WTC11 (cell line): Measurements from ENCODE around the gene MARS1. TPM values are rescaled to one million over a fixed set of nuclear protein-coding genes. Genes with fewer than 3 reads are reported as not detected.

Experiments used
- ATAC-seq: fragments of 200-7000 bp; cut with Tn5 transposase; 2 replicates; pipeline ENCODE4 v1.10.0; 2021; ENCODE audit warnings: mild to moderate bottlenecking, moderate library complexity
- CTCF ChIA-PET: fragments of 300-600 bp; sonication (Branson Sonifier 250); formaldehyde crosslinking; loops from one replicate; lab custom pipeline; 2021; ENCODE audit warnings: antibody characterized with exemption; lab: Charles Lee
- POLR2A ChIA-PET: fragments of 350-600 bp; sonication (Branson Sonifier 250); formaldehyde crosslinking; loops from one replicate; lab custom pipeline; 2021; ENCODE audit warnings: antibody characterized with exemption; lab: Charles Lee
- DNase-seq: peaks from one replicate; pipeline ENCODE4 v3.0.0; 2021; ENCODE audit warnings: low spot score
- H3K27ac Mint-ChIP-seq: 2 replicates; pipeline ENCODE4 v1.8.0; 2021; ENCODE audit warnings: mixed read lengths
- H3K27me3 Mint-ChIP-seq: 2 replicates; pipeline ENCODE4 v1.8.0; 2021; ENCODE audit warnings: low read depth, mild to moderate bottlenecking, moderate library complexity, mixed read lengths
- H3K36me3 Mint-ChIP-seq: 2 replicates; pipeline ENCODE4 v1.8.0; 2021; ENCODE audit warnings: mixed read lengths
- H3K4me1 Mint-ChIP-seq: 2 replicates; pipeline ENCODE4 v1.8.0; 2022; ENCODE audit warnings: mixed read lengths
- H3K4me3 Mint-ChIP-seq: 2 replicates; pipeline ENCODE4 v1.8.0; 2021; ENCODE audit warnings: mild to moderate bottlenecking, moderate library complexity, mixed read lengths
- H3K9me3 Mint-ChIP-seq: 2 replicates; pipeline ENCODE4 v1.8.0; 2021; ENCODE audit warnings: mixed read lengths
- ELF4 ChIP-seq: sonication (generic); formaldehyde crosslinking; IDR thresholded peaks from 2 replicates; pipeline ENCODE4 v1.8.1; 2022; ENCODE audit warnings: low read depth, mild to moderate bottlenecking, moderate library complexity, missing genetic modification reagents
- GABPB1 ChIP-seq: sonication (generic); formaldehyde crosslinking; IDR thresholded peaks from 2 replicates; pipeline ENCODE4 v1.8.1; 2023; ENCODE audit warnings: mild to moderate bottlenecking, missing genetic modification reagents
- HMGA2 ChIP-seq: fragments of 250-450 bp; sonication (Bioruptor Pico); IDR thresholded peaks from 2 replicates; pipeline ENCODE4 v1.4.0; 2021; ENCODE audit warnings: mild to moderate bottlenecking, moderate library complexity
- MYBL2 ChIP-seq: sonication (generic); formaldehyde crosslinking; IDR thresholded peaks from 2 replicates; pipeline ENCODE4 v1.8.1; 2023; ENCODE audit warnings: mild to moderate bottlenecking, moderate library complexity, missing genetic modification reagents
- NFYB ChIP-seq: sonication (generic); formaldehyde crosslinking; conservative IDR thresholded peaks from 2 replicates; pipeline ENCODE4 v1.8.0; 2022; ENCODE audit warnings: low read depth, missing genetic modification reagents
- NR3C1 ChIP-seq: sonication (generic); formaldehyde crosslinking; conservative IDR thresholded peaks from 2 replicates; pipeline ENCODE4 v1.8.1; 2023; ENCODE audit warnings: low read depth, mild to moderate bottlenecking, missing genetic modification reagents
- OVOL2 ChIP-seq: fragments of 250-450 bp; sonication (Bioruptor Pico); IDR thresholded peaks from 2 replicates; pipeline ENCODE4 v1.9.0; 2021; ENCODE audit warnings: mild to moderate bottlenecking, borderline replicate concordance
- RELA ChIP-seq: sonication (generic); formaldehyde crosslinking; IDR thresholded peaks from 2 replicates; pipeline ENCODE4 v1.8.1; 2022; ENCODE audit warnings: missing genetic modification reagents, mild to moderate bottlenecking, borderline replicate concordance
- TCF7 ChIP-seq: sonication (generic); formaldehyde crosslinking; IDR thresholded peaks from 2 replicates; pipeline ENCODE4 v1.8.0; 2022; ENCODE audit warnings: mild to moderate bottlenecking, low read depth, missing genetic modification reagents, moderate library complexity
- TEAD1 ChIP-seq: sonication (generic); formaldehyde crosslinking; IDR thresholded peaks from 2 replicates; pipeline ENCODE4 v1.8.0; 2022; ENCODE audit warnings: mild to moderate bottlenecking, missing genetic modification reagents
- ZBTB21 ChIP-seq: sonication (generic); formaldehyde crosslinking; IDR thresholded peaks from 2 replicates; pipeline ENCODE4 v1.8.1; 2023; ENCODE audit warnings: mild to moderate bottlenecking, missing genetic modification reagents, borderline replicate concordance
- ZNF121 ChIP-seq: sonication (generic); formaldehyde crosslinking; IDR thresholded peaks from 2 replicates; pipeline ENCODE4 v1.8.0; 2023; ENCODE audit warnings: missing genetic modification reagents
- ZNF138 ChIP-seq: sonication (generic); formaldehyde crosslinking; conservative IDR thresholded peaks from 2 replicates; pipeline ENCODE4 v1.8.1; 2022; ENCODE audit warnings: mild to moderate bottlenecking, moderate library complexity, missing genetic modification reagents
- ZNF423 ChIP-seq: fragments of 250-450 bp; sonication (Bioruptor Pico); IDR thresholded peaks from 2 replicates; pipeline ENCODE4 v2.1.2; 2022; ENCODE audit warnings: mild to moderate bottlenecking, moderate library complexity
- total RNA-seq: library from RNA; stranded (reverse); gene quantifications from 3 replicates; pipeline ENCODE4 v1.2.3, GENCODE V29; 2021
- TF ChIP-seq, protein P1 (sequence below): fragments of 250-450 bp; sonication (Bioruptor Pico); IDR thresholded peaks from 2 replicates; pipeline ENCODE4 v1.9.0; 2021; ENCODE audit warnings: moderate library complexity, mild to moderate bottlenecking, inconsistent platforms, borderline replicate concordance
- TF ChIP-seq, protein P2 (sequence below): sonication (generic); formaldehyde crosslinking; IDR thresholded peaks from 2 replicates; pipeline ENCODE4 v1.8.0; 2022; ENCODE audit warnings: mild to moderate bottlenecking, missing genetic modification reagents
- TF ChIP-seq, protein P3 (sequence below): fragments of 250-450 bp; sonication (Bioruptor Pico); IDR thresholded peaks from 2 replicates; pipeline ENCODE4 v1.9.0; 2021; ENCODE audit warnings: mild to moderate bottlenecking
- TF ChIP-seq, protein P4 (sequence below): sonication (generic); formaldehyde crosslinking; IDR thresholded peaks from 2 replicates; pipeline ENCODE4 v1.8.1; 2023; ENCODE audit warnings: mild to moderate bottlenecking, missing genetic modification reagents, moderate library complexity
- TF ChIP-seq, protein P5 (sequence below): fragments of 200-600 bp; IDR thresholded peaks from 2 replicates; pipeline ENCODE4 v1.8.0; 2022; ENCODE audit warnings: antibody characterized with exemption
- TF ChIP-seq, protein P6 (sequence below): sonication (generic); formaldehyde crosslinking; IDR thresholded peaks from 2 replicates; pipeline ENCODE4 v1.8.1; 2023; ENCODE audit warnings: mild to moderate bottlenecking, missing genetic modification reagents
- TF ChIP-seq, protein P7 (sequence below): sonication (generic); formaldehyde crosslinking; conservative IDR thresholded peaks from 2 replicates; pipeline ENCODE4 v1.8.1; 2022; ENCODE audit warnings: mild to moderate bottlenecking, missing genetic modification reagents
- TF ChIP-seq, protein P8 (sequence below): sonication (generic); formaldehyde crosslinking; IDR thresholded peaks from 2 replicates; pipeline ENCODE4 v1.8.1; 2022; ENCODE audit warnings: missing genetic modification reagents, borderline replicate concordance
- TF ChIP-seq, protein P9 (sequence below): sonication (generic); formaldehyde crosslinking; conservative IDR thresholded peaks from 2 replicates; pipeline ENCODE4 v1.8.1; 2023; ENCODE audit warnings: mild to moderate bottlenecking, low read depth, missing genetic modification reagents, moderate library complexity

The MARS1 gene
- total RNA-seq, 1 experiment from 2014 or later, result 367 TPM

DNA sequence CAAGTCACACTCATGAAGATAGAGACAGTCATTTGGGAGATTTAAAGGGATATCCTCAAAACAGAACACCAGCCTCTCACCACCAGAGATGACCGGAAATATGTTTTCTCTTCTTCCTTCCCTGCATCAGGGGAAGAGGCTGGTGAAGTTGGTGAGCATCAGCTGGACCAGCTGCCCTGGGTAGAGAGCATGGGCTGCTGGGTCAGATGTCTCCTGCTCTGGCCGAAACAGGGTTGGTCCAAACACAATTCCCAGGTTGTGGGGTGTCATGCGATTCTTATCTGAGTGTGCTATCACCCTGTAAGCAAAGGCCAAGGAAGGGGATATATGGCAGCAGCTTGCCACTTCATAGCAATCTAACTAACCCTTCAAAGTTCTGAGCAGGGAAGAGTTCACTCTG is 15.5 kb upstream of the MARS1 start (continued):
- TF ChIP-seq, protein P1, sequence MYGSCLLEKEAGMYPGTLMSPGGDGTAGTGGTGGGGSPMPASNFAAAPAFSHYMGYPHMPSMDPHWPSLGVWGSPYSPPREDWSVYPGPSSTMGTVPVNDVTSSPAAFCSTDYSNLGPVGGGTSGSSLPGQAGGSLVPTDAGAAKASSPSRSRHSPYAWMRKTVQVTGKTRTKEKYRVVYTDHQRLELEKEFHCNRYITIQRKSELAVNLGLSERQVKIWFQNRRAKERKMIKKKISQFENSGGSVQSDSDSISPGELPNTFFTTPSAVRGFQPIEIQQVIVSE (CRISPR knock-in tag), result no peak
- TF ChIP-seq, protein P2, sequence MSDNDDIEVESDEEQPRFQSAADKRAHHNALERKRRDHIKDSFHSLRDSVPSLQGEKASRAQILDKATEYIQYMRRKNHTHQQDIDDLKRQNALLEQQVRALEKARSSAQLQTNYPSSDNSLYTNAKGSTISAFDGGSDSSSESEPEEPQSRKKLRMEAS, result no peak
- no peak for TF ChIP-seq NR3C1 (CRISPR knock-in tag)
- no peak for TF ChIP-seq ELF4 (CRISPR knock-in tag)
- TF ChIP-seq, protein P3, sequence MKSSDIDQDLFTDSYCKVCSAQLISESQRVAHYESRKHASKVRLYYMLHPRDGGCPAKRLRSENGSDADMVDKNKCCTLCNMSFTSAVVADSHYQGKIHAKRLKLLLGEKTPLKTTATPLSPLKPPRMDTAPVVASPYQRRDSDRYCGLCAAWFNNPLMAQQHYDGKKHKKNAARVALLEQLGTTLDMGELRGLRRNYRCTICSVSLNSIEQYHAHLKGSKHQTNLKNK (CRISPR knock-in tag), result no peak
- TF ChIP-seq MYBL2 (CRISPR knock-in tag), result no peak
- no peak for TF ChIP-seq GABPB1

DNA sequence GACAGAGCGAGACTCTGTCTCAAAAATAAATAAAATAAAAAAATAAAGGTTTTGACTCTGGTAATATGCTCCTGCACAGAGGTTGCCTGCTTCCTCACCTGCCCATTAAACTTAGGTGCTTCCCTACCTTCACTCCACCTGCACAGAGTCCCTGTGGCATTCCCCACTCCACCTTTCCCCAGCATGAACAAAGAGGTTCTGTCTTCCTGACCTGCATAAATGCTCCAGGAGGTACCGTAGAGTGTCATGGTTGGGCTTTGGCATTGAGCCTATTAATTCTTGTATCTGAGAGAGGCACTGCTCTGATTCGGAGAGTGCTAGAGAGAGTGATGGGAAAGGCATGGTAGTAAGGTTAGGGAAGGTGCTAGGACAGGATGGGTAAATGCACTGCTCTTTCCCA is 14.5 kb upstream of the MARS1 start:
- no peak overlapping the region for H3K4me3 Mint-ChIP-seq
- DNase-seq, result no peak
- peaks cover 30% of the 10 kb centered on the region for H3K4me1 Mint-ChIP-seq
- ATAC-seq, result no peak
- H3K36me3 Mint-ChIP-seq, result no peaks in the 10 kb centered on the region
- CTCF ChIA-PET, result interaction anchor here (2.7 to 5.0 kb wide), 3 partner anchors 10 to 230 kb away, joined by 13 to 88 read pairs (median 25); partner anchors contain the start of gene GLI1
- peaks cover 75% of the 10 kb centered on the region for H3K27me3 Mint-ChIP-seq
- H3K9me3 Mint-ChIP-seq, result no peaks in the 10 kb centered on the region
- TF ChIP-seq RELA (CRISPR knock-in tag) (no peak), ZNF138 (CRISPR knock-in tag) (no peak), ZNF121 (CRISPR knock-in tag) (no peak), HMGA2 (CRISPR knock-in tag) (no peak)
- TF ChIP-seq, protein P4, sequence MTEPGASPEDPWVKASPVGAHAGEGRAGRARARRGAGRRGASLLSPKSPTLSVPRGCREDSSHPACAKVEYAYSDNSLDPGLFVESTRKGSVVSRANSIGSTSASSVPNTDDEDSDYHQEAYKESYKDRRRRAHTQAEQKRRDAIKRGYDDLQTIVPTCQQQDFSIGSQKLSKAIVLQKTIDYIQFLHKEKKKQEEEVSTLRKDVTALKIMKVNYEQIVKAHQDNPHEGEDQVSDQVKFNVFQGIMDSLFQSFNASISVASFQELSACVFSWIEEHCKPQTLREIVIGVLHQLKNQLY (CRISPR knock-in tag), result no peak
- no peak overlapping the region for H3K27ac Mint-ChIP-seq
- POLR2A ChIA-PET, result no interaction called here

DNA sequence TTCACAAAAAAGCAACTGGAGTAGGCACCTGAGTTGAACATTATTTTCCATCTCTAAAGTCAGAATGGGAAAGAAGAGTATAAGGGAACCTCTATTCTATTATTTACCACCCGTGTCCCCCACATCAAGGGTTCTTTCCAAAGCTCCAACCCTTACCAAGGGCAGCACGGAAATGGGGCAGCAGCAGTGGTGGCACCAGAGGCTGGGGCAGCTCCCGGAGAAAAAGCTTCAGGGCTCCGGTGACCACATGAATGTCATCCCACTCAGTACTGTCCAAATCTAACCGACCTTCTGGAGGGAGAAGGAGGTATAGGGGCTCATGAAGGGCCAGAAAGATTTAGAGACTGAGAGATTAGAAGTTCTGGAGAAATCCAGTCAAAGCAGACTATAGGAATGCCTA is 14.0 kb upstream of the MARS1 start:
- CTCF ChIA-PET, result interaction anchor here (2.1 to 5.0 kb wide), 5 partner anchors 11 to 231 kb away, joined by 7 to 88 read pairs (median 20); partner anchors contain the start of genes GLI1 and INHBE
- H3K9me3 Mint-ChIP-seq, result no peaks in the 10 kb centered on the region
- POLR2A ChIA-PET, result no interaction called here
- no peak overlapping the region for H3K27ac Mint-ChIP-seq
- no peak for ATAC-seq
- H3K4me3 Mint-ChIP-seq, result no peak overlapping the region
- H3K27me3 Mint-ChIP-seq, result peaks cover 80% of the 10 kb centered on the region
- DNase-seq, result no peak
- H3K36me3 Mint-ChIP-seq, result no peaks in the 10 kb centered on the region
- peaks cover 31% of the 10 kb centered on the region for H3K4me1 Mint-ChIP-seq
- TF ChIP-seq ZNF423 (CRISPR knock-in tag), result no peak
- no peak for TF ChIP-seq GABPB1
- no peak for TF ChIP-seq TCF7 (CRISPR knock-in tag)
- TF ChIP-seq, protein P4 (CRISPR knock-in tag), result no peak
- TF ChIP-seq ELF4 (CRISPR knock-in tag), result no peak
- TF ChIP-seq OVOL2 (CRISPR knock-in tag), result no peak
- TF ChIP-seq, protein P5, sequence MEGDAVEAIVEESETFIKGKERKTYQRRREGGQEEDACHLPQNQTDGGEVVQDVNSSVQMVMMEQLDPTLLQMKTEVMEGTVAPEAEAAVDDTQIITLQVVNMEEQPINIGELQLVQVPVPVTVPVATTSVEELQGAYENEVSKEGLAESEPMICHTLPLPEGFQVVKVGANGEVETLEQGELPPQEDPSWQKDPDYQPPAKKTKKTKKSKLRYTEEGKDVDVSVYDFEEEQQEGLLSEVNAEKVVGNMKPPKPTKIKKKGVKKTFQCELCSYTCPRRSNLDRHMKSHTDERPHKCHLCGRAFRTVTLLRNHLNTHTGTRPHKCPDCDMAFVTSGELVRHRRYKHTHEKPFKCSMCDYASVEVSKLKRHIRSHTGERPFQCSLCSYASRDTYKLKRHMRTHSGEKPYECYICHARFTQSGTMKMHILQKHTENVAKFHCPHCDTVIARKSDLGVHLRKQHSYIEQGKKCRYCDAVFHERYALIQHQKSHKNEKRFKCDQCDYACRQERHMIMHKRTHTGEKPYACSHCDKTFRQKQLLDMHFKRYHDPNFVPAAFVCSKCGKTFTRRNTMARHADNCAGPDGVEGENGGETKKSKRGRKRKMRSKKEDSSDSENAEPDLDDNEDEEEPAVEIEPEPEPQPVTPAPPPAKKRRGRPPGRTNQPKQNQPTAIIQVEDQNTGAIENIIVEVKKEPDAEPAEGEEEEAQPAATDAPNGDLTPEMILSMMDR, result no peak
- TF ChIP-seq TEAD1 (CRISPR knock-in tag), result no peak
- TF ChIP-seq ZBTB21, result no peak
- no peak for TF ChIP-seq NFYB (CRISPR knock-in tag)
- TF ChIP-seq, protein P6, sequence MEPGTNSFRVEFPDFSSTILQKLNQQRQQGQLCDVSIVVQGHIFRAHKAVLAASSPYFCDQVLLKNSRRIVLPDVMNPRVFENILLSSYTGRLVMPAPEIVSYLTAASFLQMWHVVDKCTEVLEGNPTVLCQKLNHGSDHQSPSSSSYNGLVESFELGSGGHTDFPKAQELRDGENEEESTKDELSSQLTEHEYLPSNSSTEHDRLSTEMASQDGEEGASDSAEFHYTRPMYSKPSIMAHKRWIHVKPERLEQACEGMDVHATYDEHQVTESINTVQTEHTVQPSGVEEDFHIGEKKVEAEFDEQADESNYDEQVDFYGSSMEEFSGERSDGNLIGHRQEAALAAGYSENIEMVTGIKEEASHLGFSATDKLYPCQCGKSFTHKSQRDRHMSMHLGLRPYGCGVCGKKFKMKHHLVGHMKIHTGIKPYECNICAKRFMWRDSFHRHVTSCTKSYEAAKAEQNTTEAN (CRISPR knock-in tag), result no peak
- TF ChIP-seq, protein P7, sequence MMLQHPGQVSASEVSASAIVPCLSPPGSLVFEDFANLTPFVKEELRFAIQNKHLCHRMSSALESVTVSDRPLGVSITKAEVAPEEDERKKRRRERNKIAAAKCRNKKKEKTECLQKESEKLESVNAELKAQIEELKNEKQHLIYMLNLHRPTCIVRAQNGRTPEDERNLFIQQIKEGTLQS (CRISPR knock-in tag), result no peak
- TF ChIP-seq, protein P8, sequence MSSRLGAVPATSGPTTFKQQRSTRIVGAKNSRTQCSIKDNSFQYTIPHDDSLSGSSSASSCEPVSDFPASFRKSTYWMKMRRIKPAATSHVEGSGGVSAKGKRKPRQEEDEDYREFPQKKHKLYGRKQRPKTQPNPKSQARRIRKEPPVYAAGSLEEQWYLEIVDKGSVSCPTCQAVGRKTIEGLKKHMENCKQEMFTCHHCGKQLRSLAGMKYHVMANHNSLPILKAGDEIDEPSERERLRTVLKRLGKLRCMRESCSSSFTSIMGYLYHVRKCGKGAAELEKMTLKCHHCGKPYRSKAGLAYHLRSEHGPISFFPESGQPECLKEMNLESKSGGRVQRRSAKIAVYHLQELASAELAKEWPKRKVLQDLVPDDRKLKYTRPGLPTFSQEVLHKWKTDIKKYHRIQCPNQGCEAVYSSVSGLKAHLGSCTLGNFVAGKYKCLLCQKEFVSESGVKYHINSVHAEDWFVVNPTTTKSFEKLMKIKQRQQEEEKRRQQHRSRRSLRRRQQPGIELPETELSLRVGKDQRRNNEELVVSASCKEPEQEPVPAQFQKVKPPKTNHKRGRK (CRISPR knock-in tag), result no peak
- TF ChIP-seq, protein P9, sequence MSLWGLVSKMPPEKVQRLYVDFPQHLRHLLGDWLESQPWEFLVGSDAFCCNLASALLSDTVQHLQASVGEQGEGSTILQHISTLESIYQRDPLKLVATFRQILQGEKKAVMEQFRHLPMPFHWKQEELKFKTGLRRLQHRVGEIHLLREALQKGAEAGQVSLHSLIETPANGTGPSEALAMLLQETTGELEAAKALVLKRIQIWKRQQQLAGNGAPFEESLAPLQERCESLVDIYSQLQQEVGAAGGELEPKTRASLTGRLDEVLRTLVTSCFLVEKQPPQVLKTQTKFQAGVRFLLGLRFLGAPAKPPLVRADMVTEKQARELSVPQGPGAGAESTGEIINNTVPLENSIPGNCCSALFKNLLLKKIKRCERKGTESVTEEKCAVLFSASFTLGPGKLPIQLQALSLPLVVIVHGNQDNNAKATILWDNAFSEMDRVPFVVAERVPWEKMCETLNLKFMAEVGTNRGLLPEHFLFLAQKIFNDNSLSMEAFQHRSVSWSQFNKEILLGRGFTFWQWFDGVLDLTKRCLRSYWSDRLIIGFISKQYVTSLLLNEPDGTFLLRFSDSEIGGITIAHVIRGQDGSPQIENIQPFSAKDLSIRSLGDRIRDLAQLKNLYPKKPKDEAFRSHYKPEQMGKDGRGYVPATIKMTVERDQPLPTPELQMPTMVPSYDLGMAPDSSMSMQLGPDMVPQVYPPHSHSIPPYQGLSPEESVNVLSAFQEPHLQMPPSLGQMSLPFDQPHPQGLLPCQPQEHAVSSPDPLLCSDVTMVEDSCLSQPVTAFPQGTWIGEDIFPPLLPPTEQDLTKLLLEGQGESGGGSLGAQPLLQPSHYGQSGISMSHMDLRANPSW (CRISPR knock-in tag), result no peak
- TF ChIP-seq ZNF138 (CRISPR knock-in tag), result no peak
